HG03575 (cell line): ENCODE results near the gene IFIT2.
"Not testable (repeated sequence)": the region's sequence is repeated elsewhere in the genome, so short reads cannot be mapped to it uniquely, and the experiment has no call there.

Experiments
- ATAC-seq: cut with Tn5 transposase; IDR thresholded peaks from one replicate; pipeline ENCODE4 v1.9.1; 2021; ENCODE audit not compliant: unreplicated experiment, insufficient number of reproducible peaks, low FRiP score; ENCODE audit errors: extremely low read depth

IFIT2 gene

GRCh38 chr10:89305766-89306433, 4.1 kb downstream of the IFIT2 start:
- no peak for ATAC-seq

- ATAC-seq, result no peak
These were observed 4.8 kb downstream of the IFIT2 start for GRCh38 chr10:89306434-89307268.

GRCh38 chr10:89307269-89307577, 5.4 kb downstream of the IFIT2 start:
- no peak for ATAC-seq

DNA sequence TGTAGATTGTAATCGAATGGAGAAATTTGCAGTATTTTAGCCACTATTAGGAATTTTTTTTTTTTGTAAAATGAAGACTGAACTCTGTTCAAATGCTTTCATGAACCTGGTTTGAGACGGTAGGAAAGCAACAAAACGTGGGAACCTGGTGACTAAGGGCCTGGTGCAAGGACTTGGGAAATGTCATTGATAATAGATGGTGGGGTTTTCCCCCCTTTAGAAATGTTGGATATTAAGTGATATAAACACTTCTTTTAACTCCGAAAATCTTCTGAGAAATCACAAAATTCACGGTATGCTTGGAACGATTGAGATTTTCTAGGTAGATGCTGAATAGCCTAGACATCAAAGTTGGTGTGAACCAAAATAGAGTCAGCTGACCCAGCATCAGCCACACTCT, 6.4 kb downstream of the IFIT2 start:
- no peak for ATAC-seq

DNA sequence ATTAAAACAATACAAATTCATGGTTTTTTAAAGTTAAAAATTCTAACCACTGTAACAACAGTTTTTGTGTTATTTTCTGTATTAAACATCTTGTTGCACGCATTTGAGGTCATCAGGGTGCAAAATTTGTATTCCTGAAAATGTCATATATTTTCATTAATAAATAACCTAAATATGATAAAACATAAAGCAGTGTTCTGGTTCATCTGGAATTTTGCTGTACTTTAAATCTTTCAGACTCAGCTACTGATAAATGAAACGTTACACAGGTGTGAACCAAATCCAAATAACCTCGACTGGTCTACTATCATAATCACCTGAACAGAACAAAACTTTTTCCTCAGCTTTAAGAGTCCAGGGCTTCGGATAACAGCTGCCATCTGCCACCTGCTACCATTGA, 6.9 kb downstream of the IFIT2 start:
- ATAC-seq, result no peak

- no peak for ATAC-seq
These were observed 7.6 kb downstream of the IFIT2 start for GRCh38 chr10:89309156-89310055.

DNA sequence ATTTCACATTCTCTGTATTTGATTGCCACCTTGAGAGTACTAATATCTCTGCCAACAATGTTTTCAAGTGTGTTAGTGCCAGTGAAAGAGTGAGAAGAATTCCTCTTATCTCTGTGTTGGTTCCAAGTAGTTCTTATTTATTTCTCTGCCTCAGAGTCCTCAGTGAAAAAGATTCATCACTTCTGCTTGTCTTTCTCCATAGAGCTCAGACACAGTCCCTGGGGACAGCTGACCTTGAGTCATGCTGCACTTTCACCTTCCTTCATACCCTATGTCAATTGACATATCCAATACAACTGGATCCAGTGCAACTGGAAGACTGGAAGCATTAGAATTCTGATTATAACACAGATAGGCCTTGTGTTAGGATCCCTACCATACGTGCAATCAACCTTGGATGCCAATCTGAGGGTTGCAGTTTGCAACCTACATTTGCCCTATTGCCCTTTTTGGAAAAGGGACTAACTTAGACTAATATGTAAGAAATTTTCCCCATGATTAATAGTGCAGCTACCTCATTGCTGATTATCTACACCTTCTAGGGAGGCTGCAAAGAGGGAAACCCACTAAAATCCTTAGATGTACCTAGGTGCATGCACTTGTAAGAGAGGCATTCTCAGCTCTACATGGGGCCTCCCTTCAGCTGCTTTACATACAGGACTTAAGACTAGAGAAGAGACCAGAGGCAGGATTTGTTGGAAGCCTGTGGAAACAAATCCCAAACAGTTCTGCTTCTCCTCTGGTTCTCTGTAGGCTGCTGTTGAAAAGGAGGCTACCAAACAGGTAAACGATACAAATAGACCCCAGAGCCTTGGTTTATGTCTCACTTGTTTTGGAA, 8.4 kb downstream of the IFIT2 start:
- no peak for ATAC-seq

GRCh38 chr10:89312973-89313372, 11.1 kb downstream of the IFIT2 start:
- ATAC-seq, result no peak

- ATAC-seq, result no peak
These were observed 12.8 kb downstream of the IFIT2 start for GRCh38 chr10:89314676-89315075.

DNA sequence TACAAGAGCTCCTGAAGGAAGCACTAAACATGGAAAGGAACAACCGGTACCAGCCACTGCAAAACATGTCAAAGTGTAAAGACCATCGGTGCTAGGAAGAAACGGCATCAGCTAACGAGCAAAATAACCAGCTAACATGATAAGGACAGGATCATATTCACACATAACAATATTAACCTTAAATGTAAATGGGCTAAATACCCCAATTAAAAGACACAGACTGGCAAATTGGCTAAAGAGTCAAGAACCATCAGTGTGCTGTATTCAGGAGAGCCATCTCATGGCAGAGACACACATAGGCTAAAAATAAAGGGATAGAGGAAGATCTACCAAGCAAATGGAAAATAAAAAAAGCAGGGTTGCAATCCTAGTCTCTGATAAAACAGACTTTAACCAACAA, 16.2 kb downstream of the IFIT2 start:
- not testable (repeated sequence) for ATAC-seq

- ATAC-seq, result not testable (repeated sequence)
These were observed 23.2 kb downstream of the IFIT2 start for GRCh38 chr10:89325081-89325480.

DNA sequence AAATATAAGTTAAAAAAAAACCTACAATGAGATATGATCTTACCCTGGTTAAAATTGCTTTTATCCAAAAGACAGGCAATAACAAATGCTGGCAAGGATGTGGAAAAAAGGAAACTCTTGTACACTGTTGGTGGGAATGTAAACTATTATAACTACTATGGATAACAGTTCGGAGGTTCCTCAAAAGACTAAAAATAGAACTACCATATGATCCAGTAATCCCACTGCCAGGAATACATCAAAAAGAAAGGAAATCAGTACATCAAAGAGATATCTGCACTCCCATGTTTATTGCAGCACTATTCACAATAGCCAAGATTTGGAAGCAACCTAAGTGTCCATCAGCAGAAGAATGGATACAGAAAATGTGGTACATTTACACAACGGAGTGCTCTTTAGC, 24.0 kb downstream of the IFIT2 start:
- ATAC-seq, result not testable (repeated sequence)

- ATAC-seq, result no peak
These were observed 26.1 kb downstream of the IFIT2 start, which contains the start of gene IFIT3 for GRCh38 chr10:89327803-89328441. Gene IFIT3, plus strand, starts transcription at chr10:89327997. Its CDS starts 77 bp downstream, at chr10:89328074.

- ATAC-seq, result no peak
These were observed 27.3 kb downstream of the IFIT2 start for GRCh38 chr10:89329151-89329550.

DNA sequence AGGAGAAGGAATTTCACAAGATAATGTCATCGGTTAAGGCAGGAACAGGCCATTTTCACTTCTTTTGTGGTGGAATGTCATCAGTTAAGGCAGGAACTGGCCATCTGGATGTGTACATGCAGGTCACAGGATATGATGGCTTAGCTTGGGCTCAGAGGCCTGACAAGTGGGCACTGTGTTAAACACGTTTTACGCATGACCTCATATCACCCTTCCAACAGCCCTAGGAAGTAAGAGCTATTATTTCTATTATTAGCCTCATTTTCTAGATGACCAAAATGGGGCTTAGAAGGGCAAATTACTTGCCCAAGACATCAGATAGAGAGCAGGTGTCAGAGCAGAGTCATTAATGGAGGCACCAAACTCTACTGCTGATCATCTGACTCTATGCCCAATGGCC, 28.2 kb downstream of the IFIT2 start:
- ATAC-seq, result not testable (repeated sequence)

GRCh38 chr10:89330537-89331212, 28.8 kb downstream of the IFIT2 start:
- ATAC-seq, result no peak

GRCh38 chr10:89331487-89332122, 29.8 kb downstream of the IFIT2 start:
- not testable (repeated sequence) for ATAC-seq
